T-helper 22 cell (primary cell): ENCODE data around the gene SGSH.

Source experiments
- DNase-seq: peaks from one replicate; pipeline ENCODE4 v3.0.0-alpha.2; 2020; ENCODE audit warnings: low read depth

SGSH gene

GRCh38 chr17:80183581-80184422 is 36.3 kb downstream of the SGSH start:
- DNase-seq: no peak

DNA sequence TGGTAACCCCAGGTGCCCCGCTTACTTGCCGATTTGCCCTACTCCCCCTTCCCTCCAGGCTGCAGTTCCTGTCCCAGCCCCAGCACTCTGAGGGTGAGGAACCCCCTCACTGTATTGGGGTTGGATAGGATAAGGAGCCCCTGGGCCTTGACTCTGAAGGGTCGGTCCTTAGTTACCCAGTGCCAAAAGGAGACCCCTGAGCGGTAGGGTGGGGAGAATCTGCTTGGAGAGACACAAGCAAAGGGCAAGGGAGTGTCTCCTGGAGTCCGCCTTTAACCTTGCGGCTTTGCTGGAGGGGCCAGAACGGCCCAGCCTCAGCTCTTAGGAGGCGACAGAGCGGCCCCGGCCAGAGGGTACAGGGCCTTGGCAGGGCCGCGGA is 37.3 kb downstream of the SGSH start:
- DNase-seq: no peak

GRCh38 chr17:80182118-80182844 is 37.9 kb downstream of the SGSH start:
- DNase-seq: no peak

GRCh38 chr17:80181431-80181830 is 38.7 kb downstream of the SGSH start:
- no peak for DNase-seq

GRCh38 chr17:80180192-80180591 is 39.9 kb downstream of the SGSH start:
- DNase-seq: no peak

DNA sequence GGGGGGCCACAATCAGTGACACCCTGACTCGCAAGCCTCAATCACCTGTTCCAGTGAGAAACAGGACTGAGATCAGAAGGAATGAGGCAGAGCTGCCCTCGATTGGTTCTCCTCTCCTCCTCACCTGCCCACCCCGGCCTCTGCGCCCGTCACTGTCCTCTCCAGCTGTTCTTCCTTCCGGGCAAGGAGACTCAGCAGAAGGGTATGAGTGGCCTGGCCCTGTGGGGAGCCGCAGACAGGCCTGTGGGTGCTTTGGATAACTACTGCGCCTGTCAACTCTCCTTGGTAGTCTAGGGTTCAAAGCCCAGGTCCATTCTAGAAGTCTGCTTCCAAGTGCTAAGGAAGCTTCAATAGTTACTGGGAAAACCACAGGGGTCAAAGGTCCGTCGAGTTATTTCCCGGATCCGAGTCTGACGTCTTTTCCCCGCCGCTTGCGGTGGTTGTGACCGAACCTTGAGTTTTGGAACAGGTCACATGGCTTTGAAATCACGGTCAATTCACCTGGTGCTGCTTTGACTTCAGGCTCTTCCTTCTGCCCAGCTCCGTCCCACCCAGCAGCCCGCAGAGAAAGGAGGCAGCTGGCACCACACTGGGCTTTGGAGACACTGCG is 42.0 kb downstream of the SGSH start:
- no peak for DNase-seq

DNA sequence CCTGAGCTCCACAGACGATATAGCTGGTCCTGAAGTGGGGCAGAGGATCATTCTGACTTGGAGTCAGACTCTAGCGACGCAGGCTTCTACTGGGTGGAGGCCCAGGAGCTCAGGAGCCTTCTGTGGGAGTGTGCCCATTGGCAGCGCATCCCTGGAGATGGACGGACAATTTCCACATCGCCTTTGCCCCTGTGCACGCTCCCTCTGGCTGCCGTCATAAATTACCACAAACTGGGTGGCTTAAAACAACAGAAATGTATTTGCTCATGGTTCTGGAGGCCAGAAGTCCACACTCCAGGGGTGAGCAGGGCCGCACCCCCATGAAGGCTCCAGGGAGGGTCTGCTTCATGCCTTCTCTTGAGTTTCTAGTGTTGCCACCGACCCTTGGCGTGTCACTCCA is 43.4 kb downstream of the SGSH start:
- DNase-seq: no peak

GRCh38 chr17:80173916-80174315 is 46.2 kb downstream of the SGSH start:
- DNase-seq: no peak

DNA sequence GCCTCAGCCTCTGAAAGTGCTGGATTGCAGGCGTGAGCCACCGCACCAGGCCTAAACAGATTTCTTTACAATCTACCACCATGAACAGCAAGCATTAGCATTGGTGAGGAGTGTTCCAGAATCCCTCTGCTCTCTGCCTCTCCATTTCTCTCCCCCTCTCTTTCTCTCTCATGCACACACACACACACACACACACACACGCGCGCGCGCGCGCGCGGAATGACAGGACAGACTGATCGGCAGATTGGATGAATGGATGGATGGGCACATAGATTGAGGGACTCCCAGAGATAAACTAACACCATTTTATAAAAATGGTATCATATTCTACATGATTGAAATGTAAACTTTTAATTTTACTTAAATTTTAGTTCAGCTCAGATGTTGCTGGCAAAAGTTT is 47.0 kb downstream of the SGSH start:
- DNase-seq: no peak

DNA sequence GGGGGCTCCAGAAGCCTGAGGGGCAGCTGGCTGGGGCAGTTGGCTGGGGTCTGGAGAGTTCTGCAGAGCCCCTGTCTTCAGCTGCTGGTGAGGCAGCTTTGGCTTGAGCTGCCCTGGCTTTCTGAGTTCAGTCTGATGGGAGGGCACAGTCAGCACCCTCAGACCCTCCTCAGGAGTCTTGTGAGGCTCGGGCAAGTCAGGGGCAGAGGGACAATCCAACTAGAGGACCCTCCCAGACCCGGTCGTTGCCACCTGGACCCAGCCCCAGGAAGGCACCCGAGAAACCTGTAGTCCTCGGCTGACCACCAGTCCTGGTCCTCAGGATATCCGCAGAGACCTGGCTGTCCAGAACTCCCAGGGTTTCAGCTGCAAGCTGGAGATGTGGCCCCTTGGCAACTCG is 48.5 kb downstream of the SGSH start:
- DNase-seq: no peak

- no peak for DNase-seq
Measured at GRCh38 chr17:80169784-80170500, 50.2 kb downstream of the SGSH start, which contains the start of gene CARD14. Gene CARD14 (plus strand): TSS chr17:80170030. CDS start chr17:80181439, 11,409 bp downstream.

GRCh38 chr17:80169107-80169506 is 51.0 kb downstream of the SGSH start:
- no peak for DNase-seq

DNA sequence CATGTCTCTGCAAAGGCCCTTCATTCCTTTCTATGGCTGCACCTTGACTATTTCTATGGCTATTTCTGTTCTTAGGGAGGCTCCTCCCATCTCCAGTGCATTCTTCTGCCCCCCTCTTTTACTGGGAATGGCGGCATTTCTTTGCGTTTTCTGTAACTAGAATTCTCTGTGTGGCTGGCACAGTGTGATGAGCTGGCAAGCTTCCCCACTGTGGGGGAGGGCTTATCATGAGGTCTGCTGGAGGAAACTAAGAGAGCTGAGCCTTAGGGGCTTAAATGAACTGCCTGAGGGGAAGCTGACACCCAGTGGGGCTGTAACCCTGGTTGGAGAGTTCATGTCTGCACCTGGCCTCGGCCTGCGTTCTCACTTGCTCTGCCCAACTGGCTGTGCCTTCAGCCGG is 51.8 kb downstream of the SGSH start:
- DNase-seq: no peak

DNA sequence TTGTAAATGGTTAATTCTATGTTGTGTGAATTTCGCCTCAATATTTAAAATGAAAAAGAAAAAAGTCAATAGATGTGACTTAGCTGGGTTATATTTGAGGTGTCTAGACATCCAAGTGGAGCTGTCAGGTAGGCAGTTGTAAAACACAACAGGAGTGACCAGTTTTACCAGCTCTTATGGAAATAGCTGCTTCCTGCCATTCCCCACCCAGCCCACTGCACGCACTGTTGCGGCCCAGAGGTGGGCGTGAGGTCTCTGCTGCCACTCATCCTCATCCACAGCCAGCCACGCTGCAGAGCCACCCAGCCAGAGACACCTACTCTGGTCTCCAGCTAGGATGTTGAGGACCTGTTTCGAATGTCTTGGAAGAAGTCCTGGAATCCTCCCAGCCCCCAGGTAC is 53.7 kb downstream of the SGSH start:
- DNase-seq: no peak

DNA sequence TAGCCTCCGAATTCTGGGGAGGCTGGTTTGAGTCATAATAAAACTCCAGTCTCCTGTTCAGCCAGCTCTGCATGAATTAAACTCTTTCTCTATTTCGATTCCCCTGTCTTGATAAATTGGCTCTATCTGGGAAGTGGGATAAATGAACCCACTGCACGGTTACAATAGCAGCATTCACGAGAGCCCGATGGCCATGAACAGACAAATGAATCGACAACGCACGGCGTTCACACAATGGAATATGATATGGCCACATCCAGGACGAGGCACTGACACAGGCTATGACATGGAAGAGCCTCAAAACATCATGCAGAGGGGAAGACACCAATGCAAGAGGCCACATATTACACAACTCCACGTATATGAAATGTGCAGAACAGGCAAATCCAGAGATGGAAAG is 55.9 kb downstream of the SGSH start:
- DNase-seq: no peak

- DNase-seq: no peak
Measured at GRCh38 chr17:80163336-80163735, 56.8 kb downstream of the SGSH start.

- DNase-seq: no peak
Measured at GRCh38 chr17:80160536-80160935, 59.6 kb downstream of the SGSH start.
